Stomach (tissue), 4 donors: ENCODE data around the gene MTCH1.

Experiments
- CTCF ChIP-seq, 7 experiments: fragments of 450-650 bp in 4 of 7; fragments of 200-600 bp in 3 of 7; sonication (generic) in 3 of 7; IDR thresholded peaks; one replicate each; pipeline ENCODE4 v1.5.1; 2016 to 2019; ENCODE audit warnings: antibody characterized with exemption in 7 of 7, control low read depth in 2 of 7, mild to moderate bottlenecking in 1 of 7
- POLR2AphosphoS5 ChIP-seq, 3 donors: sonication (generic); formaldehyde crosslinking; IDR thresholded peaks; one replicate each; pipeline ENCODE4 v1.6.1; 2016; ENCODE audit warnings: antibody characterized with exemption in 3 of 3

- TF ChIP-seq CTCF (IDR thresholded peaks at IDR 0.05) (no peak), POLR2AphosphoS5 (IDR thresholded peaks at IDR 0.05) (no peak)
Observed at GRCh38 chr6:37013516-37014491, 27.8 kb upstream of the MTCH1 start.
